Liver (tissue), 9 donors: Measurements from ENCODE around the gene ANXA3. TPM values are rescaled to one million over a fixed set of nuclear protein-coding genes. Genes with fewer than 3 reads are reported as not detected.

Experiments
- DNase-seq: peaks from one replicate; pipeline ENCODE4 v3.0.0-alpha.2; 2017; ENCODE audit warnings: low spot score
- H3K27ac ChIP-seq, 2 donors: one replicate each; pipeline ENCODE4 v1.7.0; 2013; ENCODE audit warnings: inconsistent platforms in 2 of 2, low read length in 2 of 2, control low read depth in 1 of 2, low read depth in 1 of 2, mild to moderate bottlenecking in 1 of 2
- H3K27me3 ChIP-seq, 4 donors: one replicate each; pipeline versions ENCODE4 v1.6.1 to v1.7.0; 2013; ENCODE audit warnings: low read length in 3 of 4, inconsistent platforms in 1 of 4, mild to moderate bottlenecking in 1 of 4, moderate library complexity in 1 of 4; ENCODE audit not compliant: control insufficient read depth in 4 of 4, insufficient read depth in 4 of 4
- H3K36me3 ChIP-seq, 4 donors: one replicate each; pipeline versions ENCODE4 v1.6.1 to v1.7.0; 2013; ENCODE audit warnings: low read length in 3 of 4, mild to moderate bottlenecking in 3 of 4, low read depth in 1 of 4, moderate library complexity in 1 of 4; ENCODE audit not compliant: control insufficient read depth in 4 of 4, insufficient read depth in 3 of 4
- H3K4me1 ChIP-seq, 4 donors: one replicate each; pipeline versions ENCODE4 v1.6.1 to v1.7.0; 2013; ENCODE audit warnings: low read length in 3 of 4, mild to moderate bottlenecking in 3 of 4, moderate library complexity in 1 of 4; ENCODE audit not compliant: control insufficient read depth in 4 of 4, insufficient read depth in 4 of 4
- H3K4me3 ChIP-seq, 3 donors: one replicate each; pipeline versions ENCODE4 v1.6.1 to v1.7.0; 2013; ENCODE audit warnings: low read length in 3 of 3, control low read depth in 1 of 3, low read depth in 1 of 3, mild to moderate bottlenecking in 1 of 3
- H3K9ac ChIP-seq, 2 donors: one replicate each; pipeline ENCODE4 v1.7.0; 2013; ENCODE audit warnings: low read length in 2 of 2, mild to moderate bottlenecking in 2 of 2, moderate library complexity in 2 of 2, control low read depth in 1 of 2, low read depth in 1 of 2
- H3K9me3 ChIP-seq, 4 donors: one replicate each; pipeline versions ENCODE4 v1.6.1 to v1.7.0; 2013; ENCODE audit warnings: low read length in 3 of 4; ENCODE audit not compliant: control insufficient read depth in 4 of 4
- EGR1 ChIP-seq, 2 donors: IDR thresholded peaks; 2 replicates each; pipeline ENCODE4 v1.6.1; 2016 to 2018; ENCODE audit warnings: antibody characterized with exemption in 2 of 2, low read depth in 2 of 2
- FOXA1 ChIP-seq: IDR thresholded peaks from 2 replicates; pipeline ENCODE4 v1.6.1; 2016; ENCODE audit warnings: antibody characterized with exemption
- FOXA2 ChIP-seq: IDR thresholded peaks from 2 replicates; pipeline ENCODE4 v1.6.1; 2016; ENCODE audit warnings: antibody characterized with exemption
- GABPA ChIP-seq, 2 donors: IDR thresholded peaks in 1 of 2; conservative IDR thresholded peaks in 1 of 2; 2 replicates each; pipeline ENCODE4 v1.6.1; 2016; ENCODE audit warnings: antibody characterized with exemption in 2 of 2, mild to moderate bottlenecking in 1 of 2, moderate library complexity in 1 of 2
- HNF4A ChIP-seq, 2 donors: conservative IDR thresholded peaks; 2 replicates each; pipeline ENCODE4 v1.6.1; 2016; ENCODE audit warnings: antibody characterized with exemption in 2 of 2, mild to moderate bottlenecking in 2 of 2
- HNF4G ChIP-seq: IDR thresholded peaks from 2 replicates; pipeline ENCODE4 v1.6.1; 2016; ENCODE audit warnings: antibody characterized with exemption
- JUND ChIP-seq, 2 donors: IDR thresholded peaks; 2 replicates each; pipeline ENCODE4 v1.6.1; 2016; ENCODE audit warnings: antibody characterized with exemption in 2 of 2
- MAX ChIP-seq: IDR thresholded peaks from 2 replicates; pipeline ENCODE4 v1.6.1; 2016; ENCODE audit warnings: antibody characterized with exemption
- RAD21 ChIP-seq, 2 donors: IDR thresholded peaks; 2 replicates each; pipeline ENCODE4 v1.6.1; 2016; ENCODE audit warnings: antibody characterized with exemption in 2 of 2, mild to moderate bottlenecking in 2 of 2
- RXRA ChIP-seq, 2 donors: IDR thresholded peaks; 2 replicates each; pipeline ENCODE4 v1.6.1; 2017 to 2018; ENCODE audit warnings: antibody characterized with exemption in 2 of 2, mild to moderate bottlenecking in 1 of 2
- SP1 ChIP-seq: IDR thresholded peaks from 2 replicates; pipeline ENCODE4 v1.6.1; 2018; ENCODE audit warnings: antibody characterized with exemption, mild to moderate bottlenecking
- TAF1 ChIP-seq: conservative IDR thresholded peaks from 2 replicates; pipeline ENCODE4 v1.6.1; 2016; ENCODE audit warnings: antibody characterized with exemption, mild to moderate bottlenecking
- YY1 ChIP-seq: IDR thresholded peaks from 2 replicates; pipeline ENCODE4 v1.6.1; 2016; ENCODE audit warnings: antibody characterized with exemption, mild to moderate bottlenecking
- WGBS: extraction: QIAGEN DNeasy Blood & Tissue Kit; methylation state at CpG from one replicate; pipeline ENCODE4 v1.1.7; 2013; 5-methylcytosine and 5-hydroxymethylcytosine counted together
- polyA plus RNA-seq, 2 donors: library from polyadenylated mRNA; stranded (reverse) in 1 of 2; unstranded in 1 of 2; fragments of 200-250 nt in 1 of 2; fragments of >200 nt in 1 of 2; fragmentation: Nextera tagmentation in 1 of 2; extraction: Ambion mirVana in 1 of 2; gene quantifications; one replicate each; pipeline versions ENCODE4 v1.2.1 to v1.2.3, GENCODE V29; 2013 to 2015
- total RNA-seq, 2 donors: library from RNA; depleted of rRNA; stranded (reverse); fragments of >200 nt; gene quantifications; one replicate each; pipeline ENCODE4 v1.2.3, GENCODE V29; 2014
- TF ChIP-seq, protein P1 (sequence below): IDR thresholded peaks from 2 replicates; pipeline ENCODE4 v1.6.1; 2016; ENCODE audit warnings: antibody characterized with exemption, mild to moderate bottlenecking
- TF ChIP-seq, protein P2 (sequence below): IDR thresholded peaks from 2 replicates; pipeline ENCODE4 v1.6.1; 2016; ENCODE audit warnings: antibody characterized with exemption
- donor health status: healthy.
- donor health status: healthy.
- donor health status: healthy.
- donor health status: healthy.
- donor health status: healthy.

Gene ANXA3
- total and polyA plus RNA-seq, 4 donors = 1.7 to 16.4 (median 3.4) TPM

- DNase-seq = no peak
- no peaks in the 10 kb centered on the region for H3K4me1 ChIP-seq
- no peak overlapping the region for H3K4me3 ChIP-seq
- 66% methylated on average over 1 of the region's 1 CpG for WGBS
- no peak overlapping the region for H3K9ac ChIP-seq
- H3K27me3 ChIP-seq = peaks cover 0 to 3% (median 0%) of the 10 kb centered on the region in 4 donors
- H3K9me3 ChIP-seq = no peaks in the 10 kb centered on the region
- no peaks in the 10 kb centered on the region for H3K36me3 ChIP-seq
- H3K27ac ChIP-seq = no peak overlapping the region
- no peak for TF ChIP-seq TAF1
- TF ChIP-seq GABPA (IDR thresholded peaks at IDR 0.05 in 1 of 2, conservative IDR thresholded peaks at IDR 0.05 in 1 of 2) = no peak
- TF ChIP-seq HNF4A (conservative IDR thresholded peaks at IDR 0.05) = no peak
- TF ChIP-seq YY1 = no peak
- TF ChIP-seq HNF4G = no peak
Measured at GRCh38 chr4:78510108-78510507, 41.5 kb upstream of the ANXA3 start.

DNA sequence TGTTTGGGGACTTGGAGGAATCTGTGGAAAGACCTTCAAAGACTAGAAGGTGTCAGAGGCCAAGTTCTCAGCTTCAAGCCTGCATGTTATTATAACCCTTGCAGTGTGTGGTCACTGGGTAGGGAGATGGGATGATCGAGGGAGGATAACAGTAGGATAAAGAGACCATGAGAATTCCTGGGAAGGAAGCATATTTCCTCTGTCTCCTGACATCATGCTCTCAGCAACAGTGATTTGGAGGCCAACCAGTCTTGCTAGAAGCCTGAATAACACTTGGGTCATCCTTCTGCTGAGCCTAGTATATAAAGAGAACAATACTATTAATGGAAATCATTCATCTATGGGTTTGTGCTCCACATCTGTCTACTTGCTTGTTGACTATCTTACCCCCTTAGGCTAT lies 40.9 kb upstream of the ANXA3 start:
- DNase-seq = no peak
- TF ChIP-seq RXRA (IDR thresholded peaks at IDR 0.05) = no peak
- no peak for TF ChIP-seq GABPA (IDR thresholded peaks at IDR 0.05 in 1 of 2, conservative IDR thresholded peaks at IDR 0.05 in 1 of 2)
- TF ChIP-seq FOXA2 = no peak
- no peak for TF ChIP-seq HNF4A (conservative IDR thresholded peaks at IDR 0.05)
- no peak for TF ChIP-seq HNF4G
- TF ChIP-seq, protein P1, sequence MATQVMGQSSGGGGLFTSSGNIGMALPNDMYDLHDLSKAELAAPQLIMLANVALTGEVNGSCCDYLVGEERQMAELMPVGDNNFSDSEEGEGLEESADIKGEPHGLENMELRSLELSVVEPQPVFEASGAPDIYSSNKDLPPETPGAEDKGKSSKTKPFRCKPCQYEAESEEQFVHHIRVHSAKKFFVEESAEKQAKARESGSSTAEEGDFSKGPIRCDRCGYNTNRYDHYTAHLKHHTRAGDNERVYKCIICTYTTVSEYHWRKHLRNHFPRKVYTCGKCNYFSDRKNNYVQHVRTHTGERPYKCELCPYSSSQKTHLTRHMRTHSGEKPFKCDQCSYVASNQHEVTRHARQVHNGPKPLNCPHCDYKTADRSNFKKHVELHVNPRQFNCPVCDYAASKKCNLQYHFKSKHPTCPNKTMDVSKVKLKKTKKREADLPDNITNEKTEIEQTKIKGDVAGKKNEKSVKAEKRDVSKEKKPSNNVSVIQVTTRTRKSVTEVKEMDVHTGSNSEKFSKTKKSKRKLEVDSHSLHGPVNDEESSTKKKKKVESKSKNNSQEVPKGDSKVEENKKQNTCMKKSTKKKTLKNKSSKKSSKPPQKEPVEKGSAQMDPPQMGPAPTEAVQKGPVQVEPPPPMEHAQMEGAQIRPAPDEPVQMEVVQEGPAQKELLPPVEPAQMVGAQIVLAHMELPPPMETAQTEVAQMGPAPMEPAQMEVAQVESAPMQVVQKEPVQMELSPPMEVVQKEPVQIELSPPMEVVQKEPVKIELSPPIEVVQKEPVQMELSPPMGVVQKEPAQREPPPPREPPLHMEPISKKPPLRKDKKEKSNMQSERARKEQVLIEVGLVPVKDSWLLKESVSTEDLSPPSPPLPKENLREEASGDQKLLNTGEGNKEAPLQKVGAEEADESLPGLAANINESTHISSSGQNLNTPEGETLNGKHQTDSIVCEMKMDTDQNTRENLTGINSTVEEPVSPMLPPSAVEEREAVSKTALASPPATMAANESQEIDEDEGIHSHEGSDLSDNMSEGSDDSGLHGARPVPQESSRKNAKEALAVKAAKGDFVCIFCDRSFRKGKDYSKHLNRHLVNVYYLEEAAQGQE = no peak
- no peak for TF ChIP-seq TAF1
- TF ChIP-seq EGR1 (IDR thresholded peaks at IDR 0.05; ENCODE audit: low read depth in 2 of 2) = no peak
- no peak for TF ChIP-seq FOXA1
- no peak for TF ChIP-seq SP1
- no peak for TF ChIP-seq JUND (IDR thresholded peaks at IDR 0.05)
- TF ChIP-seq MAX = no peak
- TF ChIP-seq, protein P2, sequence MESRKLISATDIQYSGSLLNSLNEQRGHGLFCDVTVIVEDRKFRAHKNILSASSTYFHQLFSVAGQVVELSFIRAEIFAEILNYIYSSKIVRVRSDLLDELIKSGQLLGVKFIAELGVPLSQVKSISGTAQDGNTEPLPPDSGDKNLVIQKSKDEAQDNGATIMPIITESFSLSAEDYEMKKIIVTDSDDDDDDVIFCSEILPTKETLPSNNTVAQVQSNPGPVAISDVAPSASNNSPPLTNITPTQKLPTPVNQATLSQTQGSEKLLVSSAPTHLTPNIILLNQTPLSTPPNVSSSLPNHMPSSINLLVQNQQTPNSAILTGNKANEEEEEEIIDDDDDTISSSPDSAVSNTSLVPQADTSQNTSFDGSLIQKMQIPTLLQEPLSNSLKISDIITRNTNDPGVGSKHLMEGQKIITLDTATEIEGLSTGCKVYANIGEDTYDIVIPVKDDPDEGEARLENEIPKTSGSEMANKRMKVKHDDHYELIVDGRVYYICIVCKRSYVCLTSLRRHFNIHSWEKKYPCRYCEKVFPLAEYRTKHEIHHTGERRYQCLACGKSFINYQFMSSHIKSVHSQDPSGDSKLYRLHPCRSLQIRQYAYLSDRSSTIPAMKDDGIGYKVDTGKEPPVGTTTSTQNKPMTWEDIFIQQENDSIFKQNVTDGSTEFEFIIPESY = no peak
- no peak for TF ChIP-seq YY1
- no peak for TF ChIP-seq RAD21 (IDR thresholded peaks at IDR 0.05)
- no peak overlapping the region for H3K9ac ChIP-seq
- H3K27me3 ChIP-seq = peaks cover 0 to 3% (median 0%) of the 10 kb centered on the region in 4 donors
- no peak overlapping the region for H3K27ac ChIP-seq
- H3K4me3 ChIP-seq = no peak overlapping the region
- no peaks in the 10 kb centered on the region for H3K36me3 ChIP-seq
- 33% methylated on average over 1 of the region's 1 CpG for WGBS
- H3K9me3 ChIP-seq = no peaks in the 10 kb centered on the region
- no peaks in the 10 kb centered on the region for H3K4me1 ChIP-seq
